NCI-H1105 (cell line): Measurements from ENCODE around the gene ITPKB.
"Not testable (repeated sequence)": the region's sequence is repeated elsewhere in the genome, so short reads cannot be mapped to it uniquely, and the experiment has no call there.

Experiments used
- DNase-seq: peaks from one replicate; lab custom pipeline; 2025; lab: John Stamatoyannopoulos, UW

Gene ITPKB

GRCh38 chr1:226754793-226755533 lies 15.9 kb upstream of the ITPKB start:
- DNase-seq: no peak

GRCh38 chr1:226754097-226754496 lies 15.0 kb upstream of the ITPKB start:
- no peak for DNase-seq

GRCh38 chr1:226751703-226752102 lies 12.6 kb upstream of the ITPKB start:
- no peak for DNase-seq

- no peak for DNase-seq
Observed at GRCh38 chr1:226751214-226751613, 12.1 kb upstream of the ITPKB start.

GRCh38 chr1:226749467-226749866 lies 10.4 kb upstream of the ITPKB start:
- no peak for DNase-seq

- DNase-seq: no peak
Observed at GRCh38 chr1:226748306-226748705, 9.2 kb upstream of the ITPKB start.

GRCh38 chr1:226747519-226748263 lies 8.6 kb upstream of the ITPKB start:
- DNase-seq: not testable (repeated sequence)

GRCh38 chr1:226743259-226743658 lies 4.2 kb upstream of the ITPKB start:
- no peak for DNase-seq

GRCh38 chr1:226741009-226741408 lies 1.9 kb upstream of the ITPKB start:
- DNase-seq: no peak

- DNase-seq: no peak
Observed at GRCh38 chr1:226739696-226740065, 599 bp upstream of the ITPKB start.

GRCh38 chr1:226738421-226738994 lies 574 bp downstream of the ITPKB start:
- peak; percentile 32 for DNase-seq

- no peak for DNase-seq
Observed at GRCh38 chr1:226737819-226738420, 1.2 kb downstream of the ITPKB start.

GRCh38 chr1:226736908-226737818 lies 1.9 kb downstream of the ITPKB start:
- no peak for DNase-seq

GRCh38 chr1:226736001-226736907 lies 2.8 kb downstream of the ITPKB start:
- DNase-seq: no peak

GRCh38 chr1:226735576-226735975 lies 3.5 kb downstream of the ITPKB start:
- no peak for DNase-seq

- no peak for DNase-seq
Observed at GRCh38 chr1:226734611-226735153, 4.4 kb downstream of the ITPKB start.

GRCh38 chr1:226733876-226734275 lies 5.2 kb downstream of the ITPKB start:
- DNase-seq: no peak

- DNase-seq: no peak
Observed at GRCh38 chr1:226733304-226733703, 5.8 kb downstream of the ITPKB start.

GRCh38 chr1:226732856-226733291 lies 6.2 kb downstream of the ITPKB start:
- no peak for DNase-seq

- DNase-seq: no peak
Observed at GRCh38 chr1:226731257-226731893, 7.7 kb downstream of the ITPKB start.
